Subcutaneous adipose tissue (tissue), 4 donors: Measurements from ENCODE around the gene ARF1. TPM values are rescaled to one million over a fixed set of nuclear protein-coding genes. Genes with fewer than 3 reads are reported as not detected.

Source experiments
- CTCF ChIP-seq: fragments of 450-650 bp; IDR thresholded peaks from one replicate; pipeline ENCODE4 v1.5.1; 2016; ENCODE audit warnings: low read depth, mild to moderate bottlenecking, control low read depth, antibody characterized with exemption, moderate library complexity
- total RNA-seq, 4 donors: library from RNA; depleted of rRNA; stranded (reverse); fragments of >200 nt; gene quantifications; one replicate each; pipeline ENCODE4 v1.1.0, GENCODE V29; 2016

ARF1 gene
- 100 to 1,000 TPM; 227 to 245 (median 236) TPM for total RNA-seq

- no peak for TF ChIP-seq CTCF
These were observed at the start of gene ARF1 for GRCh38 chr1:228082214-228082917. TSS of gene ARF1 (plus strand) at chr1:228082708. CDS start at chr1:228097115, 14,407 bp downstream.

GRCh38 chr1:228033376-228033775 is 49.1 kb upstream of the ARF1 start:
- TF ChIP-seq CTCF: no peak

GRCh38 chr1:228034954-228035837 is 47.3 kb upstream of the ARF1 start:
- no peak for TF ChIP-seq CTCF

GRCh38 chr1:228035844-228036243 is 46.7 kb upstream of the ARF1 start:
- no peak for TF ChIP-seq CTCF

- no peak for TF ChIP-seq CTCF
These were observed 45.7 kb upstream of the ARF1 start for GRCh38 chr1:228036701-228037231.

GRCh38 chr1:228037401-228038386 is 44.8 kb upstream of the ARF1 start:
- TF ChIP-seq CTCF: no peak
